Mesendoderm (in vitro differentiated cells): ENCODE measurements around the gene MCM8.

ENCODE experiments used
- DNase-seq: peaks from one replicate; pipeline ENCODE4 v3.0.0; 2013
- H2AK5ac ChIP-seq: 2 replicates; pipeline ENCODE4 v1.6.1; 2013; ENCODE audit warnings: low read length, inconsistent platforms
- H2BK120ac ChIP-seq: 2 replicates; pipeline ENCODE4 v1.6.1; 2013; ENCODE audit warnings: low read depth, mild to moderate bottlenecking, low read length, moderate library complexity, mixed read lengths
- H2BK15ac ChIP-seq: replicated peaks from 2 replicates; pipeline ENCODE4 v1.6.1; 2013; ENCODE audit warnings: low read depth, mild to moderate bottlenecking, moderate library complexity
- H2BK5ac ChIP-seq: 2 replicates; pipeline ENCODE4 v1.6.1; 2013; ENCODE audit warnings: low read length, inconsistent platforms
- H3K18ac ChIP-seq: 2 replicates; pipeline ENCODE4 v1.6.1; 2013; ENCODE audit warnings: mild to moderate bottlenecking, low read length, mixed read lengths
- H3K23ac ChIP-seq: one replicate; pipeline ENCODE4 v1.6.1; 2013; ENCODE audit warnings: low read length
- H3K27ac ChIP-seq: 2 replicates; pipeline ENCODE4 v1.5.1; 2013; ENCODE audit warnings: low read depth, mild to moderate bottlenecking, inconsistent platforms, low read length, moderate library complexity
- H3K27me3 ChIP-seq: 2 replicates; pipeline ENCODE4 v1.6.1; 2013; ENCODE audit warnings: low read length, control low read depth, mild to moderate bottlenecking, inconsistent platforms; ENCODE audit not compliant: insufficient read depth, poor library complexity
- H3K36me3 ChIP-seq: 2 replicates; pipeline ENCODE4 v1.6.1; 2013; ENCODE audit warnings: low read length, inconsistent platforms; ENCODE audit not compliant: control insufficient read depth, insufficient read depth
- H3K4ac ChIP-seq: one replicate; pipeline ENCODE4 v1.6.1; 2013; ENCODE audit warnings: low read depth, mild to moderate bottlenecking, low read length, moderate library complexity
- H3K4me1 ChIP-seq: 2 replicates; pipeline ENCODE4 v1.6.1; 2013; ENCODE audit warnings: low read depth, low read length, inconsistent platforms; ENCODE audit not compliant: control insufficient read depth
- H3K4me2 ChIP-seq: 2 replicates; pipeline ENCODE4 v1.6.1; 2013; ENCODE audit warnings: low read length
- H3K4me3 ChIP-seq: 2 replicates; pipeline ENCODE4 v1.5.1; 2013; ENCODE audit warnings: mild to moderate bottlenecking, low read length
- H3K56ac ChIP-seq: one replicate; pipeline ENCODE4 v1.6.1; 2013; ENCODE audit warnings: low read length
- H3K79me1 ChIP-seq: 2 replicates; pipeline ENCODE4 v1.6.1; 2013; ENCODE audit warnings: low read length, inconsistent platforms
- H3K79me2 ChIP-seq: 2 replicates; pipeline ENCODE4 v1.6.1; 2013; ENCODE audit warnings: mild to moderate bottlenecking, low read length; ENCODE audit not compliant: control insufficient read depth, insufficient read depth
- H3K9ac ChIP-seq: 2 replicates; pipeline ENCODE4 v1.6.1; 2013; ENCODE audit warnings: low read length, inconsistent platforms
- H4K5ac ChIP-seq: one replicate; pipeline ENCODE4 v1.6.1; 2013; ENCODE audit warnings: low read length
- H4K8ac ChIP-seq: one replicate; pipeline ENCODE4 v1.6.1; 2013; ENCODE audit warnings: low read depth, mild to moderate bottlenecking, control low read depth, low read length, moderate library complexity
- WGBS: extraction: QIAGEN DNeasy Blood & Tissue Kit; methylation state at CpG from one replicate; pipeline ENCODE4 v1.1.7; 2013; ENCODE audit warnings: low lambda C conversion rate, missing lambda C conversion rate; ENCODE audit not compliant: insufficient coverage; ENCODE audit errors: extremely low coverage; 5-methylcytosine and 5-hydroxymethylcytosine counted together

MCM8 gene

GRCh38 chr20:5991623-5992441, 41.4 kb downstream of the MCM8 start:
- H3K36me3 ChIP-seq: peaks cover 6% of the 10 kb centered on the region
- no peak overlapping the region for H3K27ac ChIP-seq
- no peak overlapping the region for H3K18ac ChIP-seq

GRCh38 chr20:5996765-5997164, 46.3 kb downstream of the MCM8 start:
- Histone ChIP-seq H4K8ac (no peak overlapping the region), H3K4me2 (no peak overlapping the region), H3K4me3 (no peak overlapping the region), H2AK5ac (no peak overlapping the region), H3K4me1 (no peaks in the 10 kb centered on the region), H3K79me1 (no peaks in the 10 kb centered on the region), H2BK120ac (no peak overlapping the region), H3K27ac (no peak overlapping the region), H4K5ac (no peak overlapping the region), H3K4ac (no peak overlapping the region), H3K23ac (no peak overlapping the region), H3K27me3 (no peaks in the 10 kb centered on the region), H3K18ac (no peak overlapping the region), H3K9ac (no peak overlapping the region), H3K36me3 (peaks cover 4% of the 10 kb centered on the region), H2BK15ac (no peak overlapping the region), H2BK5ac (no peak overlapping the region), H3K56ac (no peak overlapping the region), H3K79me2 (no peaks in the 10 kb centered on the region)
- WGBS: no CpG with 5 or more reads among the region's 1 CpG
- peak; percentile 16 for DNase-seq

More at GRCh38 chr20:5991623-5992441, 41.4 kb downstream of the MCM8 start:
- no peaks in the 10 kb centered on the region for H3K27me3 ChIP-seq
- no peaks in the 10 kb centered on the region for H3K79me1 ChIP-seq
- no peak overlapping the region for H3K56ac ChIP-seq
- H3K4me3 ChIP-seq: no peak overlapping the region
- no peak overlapping the region for H4K5ac ChIP-seq
- no peak overlapping the region for H2BK120ac ChIP-seq
- H2BK5ac ChIP-seq: no peak overlapping the region
- no peak overlapping the region for H3K23ac ChIP-seq
- H2AK5ac ChIP-seq: no peak overlapping the region
- H3K4ac ChIP-seq: no peak overlapping the region
- no peaks in the 10 kb centered on the region for H3K4me1 ChIP-seq
- no peak for DNase-seq
- no peak overlapping the region for H2BK15ac ChIP-seq
- no peak overlapping the region for H3K9ac ChIP-seq
- H4K8ac ChIP-seq: no peak overlapping the region
- H3K4me2 ChIP-seq: no peak overlapping the region
- WGBS: no CpG with 5 or more reads among the region's 2 CpGs
- H3K79me2 ChIP-seq: no peaks in the 10 kb centered on the region

GRCh38 chr20:5999783-6000182, 49.3 kb downstream of the MCM8 start:
- Histone ChIP-seq H3K79me1 (no peaks in the 10 kb centered on the region), H4K8ac (no peak overlapping the region), H3K18ac (no peak overlapping the region), H2BK120ac (no peak overlapping the region), H3K79me2 (no peaks in the 10 kb centered on the region), H3K23ac (no peak overlapping the region), H3K4me3 (no peak overlapping the region), H3K4me2 (no peak overlapping the region), H2BK5ac (no peak overlapping the region), H3K9ac (no peak overlapping the region), H2BK15ac (no peak overlapping the region), H3K4ac (no peak overlapping the region), H2AK5ac (no peak overlapping the region), H3K27ac (no peak overlapping the region), H3K27me3 (no peaks in the 10 kb centered on the region), H4K5ac (no peak overlapping the region), H3K56ac (no peak overlapping the region), H3K36me3 (peaks cover 4% of the 10 kb centered on the region), H3K4me1 (no peaks in the 10 kb centered on the region)
- no CpG with 5 or more reads among the region's 9 CpGs for WGBS
- DNase-seq: no peak

- Histone ChIP-seq H3K23ac (no peak overlapping the region), H3K4me1 (no peaks in the 10 kb centered on the region), H3K27me3 (no peaks in the 10 kb centered on the region), H3K27ac (no peak overlapping the region), H3K79me1 (no peaks in the 10 kb centered on the region), H3K18ac (no peak overlapping the region), H3K4ac (no peak overlapping the region), H3K9ac (no peak overlapping the region), H3K36me3 (peaks cover 2% of the 10 kb centered on the region), H2BK120ac (no peak overlapping the region), H4K8ac (no peak overlapping the region), H3K4me2 (no peak overlapping the region), H2BK5ac (no peak overlapping the region), H2BK15ac (no peak overlapping the region), H2AK5ac (no peak overlapping the region), H4K5ac (no peak overlapping the region), H3K56ac (no peak overlapping the region), H3K79me2 (no peaks in the 10 kb centered on the region), H3K4me3 (no peak overlapping the region)
- WGBS: no CpG with 5 or more reads among the region's 8 CpGs
- DNase-seq: no peak
Measured at GRCh38 chr20:6000871-6001270, 50.4 kb downstream of the MCM8 start.

- H3K56ac ChIP-seq: peak overlapping the region; percentile 93
- H3K4me2 ChIP-seq: peak overlapping the region; percentile 73
- WGBS: no CpG with 5 or more reads among the region's 10 CpGs
Measured at GRCh38 chr20:6006603-6006949, 56.1 kb downstream of the MCM8 start.

More at GRCh38 chr20:6006603-6006949, 56.1 kb downstream of the MCM8 start:
- H3K79me2 ChIP-seq: peaks cover 16% of the 10 kb centered on the region
- H3K27me3 ChIP-seq: no peaks in the 10 kb centered on the region
- H3K4ac ChIP-seq: peak overlapping the region; percentile 88
- DNase-seq: peak; percentile 19
- H2BK5ac ChIP-seq: no peak overlapping the region
- no peaks in the 10 kb centered on the region for H3K36me3 ChIP-seq
- no peak overlapping the region for H4K5ac ChIP-seq
- H3K27ac ChIP-seq: peak overlapping the region; percentile 96
- peak overlapping the region; percentile 83 for H3K18ac ChIP-seq
- no peak overlapping the region for H3K23ac ChIP-seq
- peak overlapping the region; percentile 73 for H3K4me3 ChIP-seq
- peak overlapping the region; percentile 88 for H3K9ac ChIP-seq
- no peaks in the 10 kb centered on the region for H3K79me1 ChIP-seq
- no peaks in the 10 kb centered on the region for H3K4me1 ChIP-seq
- H4K8ac ChIP-seq: peak overlapping the region; percentile 58
- peak overlapping the region; percentile 29 for H2BK120ac ChIP-seq
- H2AK5ac ChIP-seq: no peak overlapping the region
- H2BK15ac ChIP-seq: no peak overlapping the region
